ENCODE results near the gene PALD1.
"Not testable (repeated sequence)": the region's sequence is repeated elsewhere in the genome, so short reads cannot be mapped to it uniquely, and the experiment has no call there.

Gene PALD1

DNA sequence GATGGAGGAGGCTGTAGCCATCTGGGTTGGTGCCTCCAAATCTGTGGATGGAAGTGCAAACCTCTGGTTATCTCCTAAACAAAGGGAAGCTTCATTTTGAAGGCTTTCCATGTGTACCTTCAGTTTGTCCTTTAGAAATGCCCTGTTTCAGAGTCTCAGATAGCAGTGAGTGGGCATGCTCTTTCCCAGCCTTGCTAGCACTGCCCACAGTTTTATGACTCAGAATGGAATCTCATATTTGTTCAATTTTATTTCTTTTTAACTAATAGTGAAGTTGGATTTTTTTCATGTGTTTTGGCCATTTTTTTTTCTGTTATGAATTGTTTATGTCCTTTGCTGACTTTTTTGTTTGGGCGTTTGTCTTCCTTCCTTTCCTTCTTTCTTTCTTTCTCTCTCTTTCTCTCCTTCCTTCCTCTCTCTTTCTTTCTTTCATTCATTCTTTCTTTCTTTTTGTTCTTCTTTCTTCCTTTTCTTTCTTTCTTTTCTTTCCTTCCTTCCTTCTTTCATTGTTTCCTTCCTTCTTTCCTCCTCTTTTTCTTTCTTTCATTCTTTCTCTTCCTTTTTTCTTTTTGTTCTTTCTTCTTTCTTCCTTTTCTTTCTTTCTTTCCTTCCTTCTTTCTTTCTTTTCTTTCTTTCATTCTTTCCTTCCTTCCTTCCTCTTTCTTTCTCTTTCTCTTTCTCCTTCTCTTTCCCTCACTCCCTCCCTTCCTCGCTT lies 98.4 kb downstream of the PALD1 start:
- no peak for TF ChIP-seq Cebpa-rat (IDR thresholded peaks at IDR 0.05)
- peak overlapping the region; percentile 75 to 95 (median 85) for H3K4me2 ChIP-seq
- no peaks in the 10 kb centered on the region for H3K9me3 ChIP-seq (replicated peaks in 1 of 11)
- peaks cover 35 to 44% (median 39%) of the 10 kb centered on the region in 10 experiments for H3K4me1 ChIP-seq
- H3K27ac ChIP-seq: peak overlapping the region in 9 of 11 experiments; percentile 16 to 67 (median 45); a peak in 15 of 22 replicates
- H3K9ac ChIP-seq: peak overlapping the region in 8 of 11 experiments; percentile 0 to 62 (median 24); a peak in 9 of 22 replicates
- H3K36me3 ChIP-seq: no peaks in the 10 kb centered on the region
- peak overlapping the region in 2 of 10 experiments; percentile 7 to 25; a peak in 2 of 20 replicates for H3K4me3 ChIP-seq
- no peaks in the 10 kb centered on the region for H3K27me3 ChIP-seq
- H4K20me1 ChIP-seq: peaks cover 0 to 21% (median 0%) of the 10 kb centered on the region in 11 experiments; a peak in 3 of 22 replicates

DNA sequence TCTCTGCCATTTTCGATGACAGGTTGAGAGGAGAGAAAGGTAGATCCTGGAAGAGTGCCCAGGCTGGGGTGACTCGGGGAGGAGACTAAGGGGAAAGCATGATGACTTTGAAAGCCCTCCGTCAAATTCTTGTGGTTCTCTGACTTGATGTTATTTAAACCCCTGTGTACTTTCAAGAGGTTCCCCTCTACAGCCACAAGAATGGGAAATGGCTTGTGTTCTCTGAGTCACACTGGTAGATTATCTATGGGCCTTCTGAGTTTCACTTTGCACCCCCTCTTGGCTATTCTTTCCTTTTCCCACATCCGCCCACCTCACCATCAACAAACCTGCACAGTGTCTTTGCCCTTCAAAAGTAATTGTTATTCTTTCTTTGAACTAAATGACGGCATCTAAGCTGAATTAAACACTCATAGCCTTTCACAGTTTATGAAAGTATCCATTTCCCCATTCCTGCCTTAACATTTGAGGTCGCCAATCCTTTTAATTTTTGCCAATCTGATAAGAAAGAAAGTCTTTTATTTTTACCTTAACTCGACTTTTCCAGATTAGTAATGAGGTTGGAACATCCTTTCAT lies 99.9 kb downstream of the PALD1 start:
- H3K36me3 ChIP-seq: no peaks in the 10 kb centered on the region
- H3K4me2 ChIP-seq: peak overlapping the region; percentile 38 to 76 (median 48)
- no peak for TF ChIP-seq Cebpa-rat (IDR thresholded peaks at IDR 0.05)
- H3K27me3 ChIP-seq: no peaks in the 10 kb centered on the region
- peaks cover 0 to 16% (median 0%) of the 10 kb centered on the region in 11 experiments; a peak in 3 of 22 replicates for H4K20me1 ChIP-seq
- peak overlapping the region in 1 of 11 experiments; percentile 12; a peak in 1 of 22 replicates for H3K27ac ChIP-seq
- H3K9me3 ChIP-seq (replicated peaks in 1 of 11): no peaks in the 10 kb centered on the region
- H3K9ac ChIP-seq: no peak overlapping the region
- H3K4me3 ChIP-seq: no peak overlapping the region
- H3K4me1 ChIP-seq: peaks cover 35 to 44% (median 39%) of the 10 kb centered on the region in 10 experiments

DNA sequence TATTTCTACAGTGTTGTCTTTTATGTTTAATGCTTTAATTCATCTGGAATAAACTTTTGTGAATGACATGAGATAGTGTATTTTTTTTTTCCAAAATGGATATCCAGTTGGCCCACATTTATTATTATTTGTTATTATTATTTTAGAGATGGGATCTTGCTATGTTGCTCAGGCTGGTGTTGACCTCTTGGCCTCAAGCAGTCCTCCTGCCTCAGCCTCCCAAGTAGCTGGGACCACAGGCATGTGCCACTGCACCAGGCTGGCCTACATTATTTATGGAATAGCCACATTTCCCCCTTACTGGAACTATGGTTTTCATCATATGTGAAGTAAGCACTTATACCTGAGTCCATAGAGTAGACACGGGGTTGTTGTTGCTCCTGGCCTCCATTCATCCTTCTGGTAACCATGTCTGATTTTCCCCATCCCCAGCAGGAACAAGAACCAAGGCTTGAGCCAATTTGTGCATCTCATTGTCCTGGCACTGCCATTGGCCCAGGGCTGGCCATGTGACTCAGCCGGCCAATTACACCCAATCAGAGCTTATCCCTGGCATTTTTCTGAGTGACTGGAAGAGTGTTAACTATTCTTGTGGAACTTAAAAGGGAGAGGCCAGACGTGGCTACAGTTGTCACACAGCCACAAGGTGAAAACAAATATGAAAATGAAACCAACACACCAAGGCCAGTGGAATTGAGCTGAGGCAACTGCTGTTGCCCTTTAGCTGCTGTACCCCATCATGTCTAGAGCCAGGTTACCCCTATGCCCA lies 100.9 kb downstream of the PALD1 start:
- peaks cover 0 to 14% (median 0%) of the 10 kb centered on the region in 11 experiments; a peak in 3 of 22 replicates for H4K20me1 ChIP-seq
- no peaks in the 10 kb centered on the region for H3K9me3 ChIP-seq (replicated peaks in 1 of 11)
- H3K4me2 ChIP-seq: peak overlapping the region in 5 of 11 experiments; percentile 14 to 48 (median 18); a peak in 7 of 22 replicates
- H3K36me3 ChIP-seq: no peaks in the 10 kb centered on the region
- no peak overlapping the region for H3K9ac ChIP-seq
- H3K4me1 ChIP-seq: peaks cover 36 to 53% (median 42%) of the 10 kb centered on the region in 10 experiments
- TF ChIP-seq Cebpa-rat (IDR thresholded peaks at IDR 0.05): no peak
- H3K4me3 ChIP-seq: no peak overlapping the region
- H3K27ac ChIP-seq: no peak overlapping the region
- no peaks in the 10 kb centered on the region for H3K27me3 ChIP-seq

DNA sequence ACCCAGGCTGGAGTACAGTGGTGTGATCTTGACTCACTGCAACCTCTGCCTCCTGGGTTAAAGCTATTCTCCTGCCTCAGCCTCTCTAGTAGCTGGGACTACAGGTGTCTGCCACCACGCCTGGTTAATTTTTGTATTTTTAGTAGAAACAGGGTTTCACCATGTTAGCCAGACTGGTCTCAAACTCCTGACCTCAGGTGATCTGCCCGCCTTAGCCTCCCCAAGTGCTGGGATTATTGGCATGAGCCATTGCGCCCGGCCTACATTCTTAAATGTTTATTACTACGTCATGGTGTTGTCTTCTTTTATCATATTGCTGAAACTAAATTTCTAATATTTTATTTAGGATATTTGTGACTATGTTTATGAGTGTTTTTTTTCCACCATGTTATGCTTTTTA lies 102.6 kb downstream of the PALD1 start:
- Histone ChIP-seq H3K4me1 (peaks cover 38 to 57% (median 48%) of the 10 kb centered on the region in 10 experiments), H4K20me1 (peaks cover 0 to 10% (median 0%) of the 10 kb centered on the region in 11 experiments; a peak in 1 of 22 replicates)
- not testable (repeated sequence) for H3K9ac ChIP-seq; H3K27ac ChIP-seq; H3K4me3 ChIP-seq; H3K9me3 ChIP-seq (replicated peaks in 1 of 11); H3K36me3 ChIP-seq; H3K27me3 ChIP-seq; H3K4me2 ChIP-seq

DNA sequence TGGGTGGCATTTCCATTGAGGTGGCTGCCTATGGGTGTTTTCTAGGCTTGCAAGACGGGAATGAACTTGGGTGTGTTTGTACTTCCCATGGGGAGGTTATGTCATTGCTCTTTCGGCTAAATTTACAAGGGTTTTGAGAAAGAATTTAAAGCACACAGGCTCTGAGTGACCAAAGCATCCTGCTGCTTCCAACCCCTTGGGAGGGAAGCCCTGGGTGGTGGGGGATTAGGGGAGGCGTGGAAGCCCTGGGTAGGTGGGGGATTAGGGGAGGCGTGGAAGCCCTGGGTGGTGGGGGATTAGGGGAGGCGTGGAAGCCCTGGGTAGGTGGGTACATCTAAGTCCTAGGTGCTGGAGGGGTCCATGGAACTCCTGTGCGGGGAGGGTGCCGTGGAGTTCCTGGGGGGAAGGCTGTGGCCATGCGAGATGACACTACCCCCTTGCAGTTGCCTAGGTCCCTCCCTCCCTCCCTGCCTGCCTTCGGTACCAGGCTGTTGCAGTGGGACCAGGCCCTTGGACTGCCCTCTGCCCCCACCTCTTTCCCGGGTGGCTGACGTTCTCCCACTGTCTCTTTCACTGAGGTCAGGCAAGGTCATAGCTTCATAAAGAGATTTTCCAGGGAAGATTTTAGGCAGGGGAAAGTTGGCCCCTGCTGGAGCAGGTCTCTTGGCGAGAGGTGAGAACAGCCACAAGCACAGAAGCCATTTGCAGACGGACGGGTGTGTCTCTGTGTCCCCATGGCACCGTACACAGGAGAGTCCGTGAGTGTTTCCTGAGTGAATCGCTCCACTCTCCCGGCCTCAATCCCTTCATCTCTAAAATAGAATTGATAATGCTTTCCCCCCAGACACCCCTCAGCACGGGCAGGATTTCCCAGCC lies 104.5 kb downstream of the PALD1 start:
- Histone ChIP-seq H4K20me1 (0 out of 22 replicates have a peak, but pooled peaks cover 0 to 5% (median 0%) of the 10 kb centered on the region in 11 experiments), H3K27ac (no peak overlapping the region), H3K9ac (no peak overlapping the region), H3K9me3 (replicated peaks in 1 of 11) (no peaks in the 10 kb centered on the region), H3K36me3 (no peaks in the 10 kb centered on the region), H3K4me2 (no peak overlapping the region), H3K4me3 (no peak overlapping the region), H3K27me3 (no peaks in the 10 kb centered on the region), H3K4me1 (peaks cover 26 to 45% (median 36%) of the 10 kb centered on the region in 10 experiments)
- TF ChIP-seq Cebpa-rat (IDR thresholded peaks at IDR 0.05): no peak

DNA sequence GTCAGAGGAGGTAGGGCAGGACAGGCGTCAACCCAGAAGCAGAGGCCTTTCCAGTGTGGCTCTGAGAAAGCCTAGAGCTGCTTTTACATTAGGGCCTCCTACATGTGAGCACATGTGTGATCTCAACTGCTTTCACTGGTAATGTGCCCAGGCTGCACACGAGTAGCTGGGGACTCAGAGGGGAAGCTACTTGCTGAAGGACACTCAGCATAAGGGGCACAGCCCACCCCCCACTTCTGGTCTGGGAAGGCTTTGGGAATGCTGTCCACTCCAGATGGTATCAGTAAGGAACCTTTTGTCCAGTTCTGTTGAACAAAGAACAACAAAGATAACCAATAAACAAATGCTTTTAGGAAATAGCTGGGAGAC lies 105.1 kb downstream of the PALD1 start:
- Histone ChIP-seq H3K9me3 (replicated peaks in 1 of 11) (no peaks in the 10 kb centered on the region), H3K4me2 (no peak overlapping the region), H3K9ac (no peak overlapping the region), H3K4me3 (no peak overlapping the region), H3K27ac (no peak overlapping the region), H4K20me1 (0 out of 22 replicates have a peak, but pooled peaks cover 0 to 5% (median 0%) of the 10 kb centered on the region in 11 experiments), H3K27me3 (no peaks in the 10 kb centered on the region), H3K36me3 (no peaks in the 10 kb centered on the region), H3K4me1 (peaks cover 26 to 45% (median 36%) of the 10 kb centered on the region in 10 experiments)
- no peak for TF ChIP-seq Cebpa-rat (IDR thresholded peaks at IDR 0.05)

DNA sequence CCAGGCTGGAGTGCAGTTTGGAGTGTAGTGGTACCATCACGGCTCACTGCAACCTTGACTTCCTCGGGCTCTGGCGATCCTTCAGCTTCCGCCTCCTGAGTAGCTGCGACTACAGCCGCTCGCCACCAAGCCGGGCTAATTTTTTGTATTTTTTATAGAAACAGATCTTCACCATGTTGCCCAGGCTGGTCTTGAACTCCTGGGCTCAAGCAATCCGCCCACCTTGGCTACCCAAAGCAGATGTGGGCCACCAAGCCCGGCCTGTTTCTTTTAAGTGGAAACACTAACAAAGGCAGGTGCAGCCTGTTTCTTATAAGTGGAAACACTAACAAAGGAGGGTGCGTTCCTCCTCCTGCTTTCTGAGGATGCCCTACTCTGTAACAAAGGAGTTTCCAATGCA lies 105.8 kb downstream of the PALD1 start:
- Histone ChIP-seq H3K9me3 (replicated peaks in 1 of 11) (no peaks in the 10 kb centered on the region), H3K4me2 (peak overlapping the region; percentile 46 to 70 (median 60); a peak in 20 of 22 replicates), H4K20me1 (0 out of 22 replicates have a peak, but pooled peaks cover 0 to 5% (median 0%) of the 10 kb centered on the region in 11 experiments), H3K27ac (no peak overlapping the region), H3K27me3 (no peaks in the 10 kb centered on the region), H3K9ac (no peak overlapping the region), H3K36me3 (no peaks in the 10 kb centered on the region), H3K4me1 (peaks cover 22 to 46% (median 37%) of the 10 kb centered on the region in 10 experiments), H3K4me3 (no peak overlapping the region)
- no peak for TF ChIP-seq Cebpa-rat (IDR thresholded peaks at IDR 0.05)

DNA sequence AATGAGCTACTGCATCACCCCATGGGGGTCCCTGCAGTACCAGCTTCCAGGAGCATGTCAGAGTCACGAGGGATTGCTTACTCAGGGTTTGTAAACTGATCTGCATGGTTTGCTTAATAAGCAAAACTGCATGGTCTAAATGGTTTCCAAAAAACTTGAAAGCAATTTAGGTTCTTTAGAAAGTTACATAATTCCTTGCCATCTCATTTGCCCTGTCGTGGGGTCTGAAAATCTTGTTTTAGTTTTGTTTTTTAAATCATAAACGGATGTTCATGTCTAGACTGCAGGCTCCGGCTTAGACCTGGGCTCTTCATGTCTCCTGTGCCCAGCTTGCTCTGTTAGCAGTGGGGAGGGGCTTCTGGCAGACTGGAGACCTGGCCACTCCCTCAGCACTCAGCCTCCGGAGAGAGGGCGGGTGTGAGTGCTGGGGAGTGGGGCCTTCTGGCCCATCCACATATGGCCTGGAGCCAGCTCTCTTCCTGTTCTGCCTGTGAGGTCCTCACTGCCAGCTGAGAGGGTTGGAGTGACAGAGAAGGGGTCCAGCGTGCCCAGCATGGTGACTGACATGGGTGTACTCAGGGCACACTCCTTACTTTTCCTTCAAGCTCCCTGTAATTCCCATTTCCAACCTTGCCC lies 106.5 kb downstream of the PALD1 start:
- no peak for TF ChIP-seq Cebpa-rat (IDR thresholded peaks at IDR 0.05)
- Histone ChIP-seq H4K20me1 (0 out of 22 replicates have a peak, but pooled peaks cover 0 to 5% (median 0%) of the 10 kb centered on the region in 11 experiments), H3K9me3 (replicated peaks in 1 of 11) (no peaks in the 10 kb centered on the region), H3K4me1 (peaks cover 22 to 40% (median 33%) of the 10 kb centered on the region in 10 experiments), H3K27ac (0 out of 22 replicates have a peak overlapping the region, but pooled peaks of 1 of the 11 experiments have one; percentile 11), H3K4me3 (no peak overlapping the region), H3K9ac (peak overlapping the region in 1 of 11 experiments; percentile 15; a peak in 1 of 22 replicates), H3K4me2 (peak overlapping the region; percentile 46 to 70 (median 60)), H3K27me3 (no peaks in the 10 kb centered on the region), H3K36me3 (no peaks in the 10 kb centered on the region)
